Kidney epithelial cell (primary cell): ENCODE results near the gene AJAP1. TPM values are rescaled to one million over a fixed set of nuclear protein-coding genes. Genes with fewer than 3 reads are reported as not detected.

Experiments
- DNase-seq: peaks from one replicate; pipeline ENCODE4 v3.0.0-alpha.2; 2010; ENCODE audit warnings: low read depth
- H3K27me3 ChIP-seq: 2 replicates; pipeline ENCODE4 v1.6.0; 2011; ENCODE audit warnings: low read length; ENCODE audit not compliant: control insufficient read depth, insufficient read depth
- H3K36me3 ChIP-seq: 2 replicates; pipeline ENCODE4 v1.5.1; 2011; ENCODE audit warnings: low read length; ENCODE audit not compliant: control insufficient read depth, insufficient read depth
- H3K4me3 ChIP-seq: 2 replicates; pipeline ENCODE4 v1.5.1; 2011; ENCODE audit warnings: low read depth, mild to moderate bottlenecking, control low read depth, low read length
- total RNA-seq: library from RNA; depleted of rRNA; stranded (reverse); fragments of >200 nt; gene quantifications from 2 replicates; pipeline ENCODE4 v1.2.3, GENCODE V29; 2015
- TF ChIP-seq, protein P1 (sequence below): IDR thresholded peaks from 2 replicates; pipeline ENCODE4 v1.5.1; 2011; ENCODE audit warnings: mild to moderate bottlenecking, moderate library complexity, low read length, control low read depth, inconsistent platforms; ENCODE audit not compliant: insufficient read depth, poor library complexity, severe bottlenecking

Gene AJAP1
- total RNA-seq, 1 donor from 2014 or later: 0.67 TPM

DNA sequence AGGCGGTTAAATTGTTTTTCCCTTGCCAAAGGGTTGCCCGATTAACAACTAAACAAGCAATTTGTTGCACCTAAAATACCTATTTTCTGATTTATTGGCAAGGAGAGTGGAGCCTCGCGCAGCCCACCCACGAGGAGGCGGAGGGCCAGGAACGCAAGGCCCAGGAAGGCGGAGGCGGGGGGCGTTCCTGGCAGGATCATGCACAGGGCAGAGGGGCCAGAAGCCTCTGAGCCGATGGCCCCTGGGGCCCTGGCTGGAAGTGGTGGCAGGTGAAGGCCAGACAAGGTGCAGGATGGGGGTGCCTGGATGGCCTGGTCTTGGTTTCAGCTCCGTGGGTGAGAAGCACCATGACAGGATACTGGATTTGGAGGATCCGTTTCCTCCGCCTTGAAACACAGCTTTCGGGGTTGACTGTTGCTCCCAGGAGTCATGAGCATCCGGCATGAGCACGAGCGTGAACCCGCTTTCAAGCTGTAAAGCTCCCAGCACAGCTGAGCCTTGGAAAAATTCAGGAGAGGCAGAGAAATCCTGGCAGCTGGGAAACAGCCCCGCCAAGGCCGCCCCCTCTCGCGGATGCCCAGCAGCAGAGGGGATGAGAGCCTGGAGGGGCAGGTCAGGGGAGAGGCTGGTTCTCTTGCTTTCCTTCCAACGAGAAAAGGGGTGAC, 35.0 kb downstream of the AJAP1 start:
- TF ChIP-seq, protein P1, sequence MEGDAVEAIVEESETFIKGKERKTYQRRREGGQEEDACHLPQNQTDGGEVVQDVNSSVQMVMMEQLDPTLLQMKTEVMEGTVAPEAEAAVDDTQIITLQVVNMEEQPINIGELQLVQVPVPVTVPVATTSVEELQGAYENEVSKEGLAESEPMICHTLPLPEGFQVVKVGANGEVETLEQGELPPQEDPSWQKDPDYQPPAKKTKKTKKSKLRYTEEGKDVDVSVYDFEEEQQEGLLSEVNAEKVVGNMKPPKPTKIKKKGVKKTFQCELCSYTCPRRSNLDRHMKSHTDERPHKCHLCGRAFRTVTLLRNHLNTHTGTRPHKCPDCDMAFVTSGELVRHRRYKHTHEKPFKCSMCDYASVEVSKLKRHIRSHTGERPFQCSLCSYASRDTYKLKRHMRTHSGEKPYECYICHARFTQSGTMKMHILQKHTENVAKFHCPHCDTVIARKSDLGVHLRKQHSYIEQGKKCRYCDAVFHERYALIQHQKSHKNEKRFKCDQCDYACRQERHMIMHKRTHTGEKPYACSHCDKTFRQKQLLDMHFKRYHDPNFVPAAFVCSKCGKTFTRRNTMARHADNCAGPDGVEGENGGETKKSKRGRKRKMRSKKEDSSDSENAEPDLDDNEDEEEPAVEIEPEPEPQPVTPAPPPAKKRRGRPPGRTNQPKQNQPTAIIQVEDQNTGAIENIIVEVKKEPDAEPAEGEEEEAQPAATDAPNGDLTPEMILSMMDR: no peak
- DNase-seq: no peak
- H3K36me3 ChIP-seq: no peaks in the 10 kb centered on the region
- H3K4me3 ChIP-seq: no peak overlapping the region
- H3K27me3 ChIP-seq: no peaks in the 10 kb centered on the region

DNA sequence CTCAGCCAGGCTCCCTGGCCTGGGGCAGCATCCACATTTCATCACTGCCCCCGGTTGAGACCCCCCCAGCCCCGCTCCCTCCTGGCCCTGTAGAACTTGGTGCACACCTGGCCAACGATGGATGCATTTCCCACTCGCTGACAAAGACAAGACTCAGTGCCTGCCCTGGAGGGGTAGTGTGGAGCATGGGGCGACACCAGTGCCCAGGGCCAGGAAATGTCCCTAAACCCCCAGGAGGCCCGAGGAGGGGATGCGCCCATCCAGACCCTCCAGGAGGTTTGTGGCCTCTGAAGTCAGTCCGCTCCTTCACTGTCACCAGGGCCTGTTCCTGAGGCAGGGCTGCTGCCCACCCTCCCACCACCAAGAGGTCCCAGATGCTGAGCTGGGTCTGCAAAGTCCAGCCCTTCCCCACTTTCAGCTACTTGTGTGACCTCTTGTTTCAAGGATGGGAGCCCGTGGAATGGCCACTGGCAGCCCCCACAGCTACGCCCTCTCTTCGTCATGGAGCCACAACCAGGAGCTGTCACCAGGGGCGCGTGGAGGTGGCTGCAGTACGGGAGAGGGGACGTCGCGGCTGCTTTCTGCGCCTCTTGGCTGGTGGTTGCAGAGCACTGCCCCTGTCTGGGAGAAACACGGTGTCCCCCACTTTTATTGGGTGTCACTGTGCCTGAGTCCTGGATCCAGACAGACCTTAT, 35.7 kb downstream of the AJAP1 start:
- DNase-seq: no peak
- H3K27me3 ChIP-seq: no peaks in the 10 kb centered on the region
- H3K4me3 ChIP-seq: no peak overlapping the region
- TF ChIP-seq, protein P1: no peak
- no peaks in the 10 kb centered on the region for H3K36me3 ChIP-seq

DNA sequence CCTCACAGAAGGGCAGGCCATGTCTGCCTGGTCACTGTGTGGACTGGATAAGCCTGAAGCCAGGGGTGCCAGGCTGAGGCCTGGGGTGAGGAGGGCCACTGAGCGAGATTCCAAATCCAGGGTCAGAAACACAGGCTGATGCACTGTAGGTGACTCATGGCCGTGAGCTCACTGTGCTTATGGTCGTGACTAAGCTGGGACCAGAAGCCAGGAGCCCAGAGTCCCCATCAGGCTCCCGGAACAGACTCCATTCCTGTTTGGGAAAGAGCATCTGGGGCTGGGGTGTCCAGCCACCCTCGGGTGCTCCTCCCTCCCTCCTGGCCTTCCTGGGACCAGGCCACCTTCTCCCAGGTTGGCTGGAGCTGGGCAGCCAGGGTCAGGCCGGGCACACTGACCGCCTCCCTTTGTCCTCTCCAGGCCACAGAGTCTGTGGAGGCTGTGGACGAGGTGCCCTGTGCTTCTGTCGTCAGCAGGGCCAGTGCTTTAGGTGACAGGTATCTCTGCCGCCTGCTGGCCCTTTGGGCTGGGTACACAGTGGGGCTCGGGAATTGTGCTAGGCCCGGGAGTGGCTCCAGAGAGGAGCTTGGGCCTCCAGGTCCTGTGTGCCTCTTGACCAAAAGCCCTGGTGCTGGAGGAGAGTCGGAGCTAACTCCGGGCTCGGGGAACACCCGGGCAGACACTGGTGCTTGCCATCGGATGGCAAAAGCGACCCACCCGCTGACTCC, 36.7 kb downstream of the AJAP1 start:
- H3K4me3 ChIP-seq: no peak overlapping the region
- TF ChIP-seq, protein P1: no peak
- no peaks in the 10 kb centered on the region for H3K27me3 ChIP-seq
- DNase-seq: no peak
- no peaks in the 10 kb centered on the region for H3K36me3 ChIP-seq

DNA sequence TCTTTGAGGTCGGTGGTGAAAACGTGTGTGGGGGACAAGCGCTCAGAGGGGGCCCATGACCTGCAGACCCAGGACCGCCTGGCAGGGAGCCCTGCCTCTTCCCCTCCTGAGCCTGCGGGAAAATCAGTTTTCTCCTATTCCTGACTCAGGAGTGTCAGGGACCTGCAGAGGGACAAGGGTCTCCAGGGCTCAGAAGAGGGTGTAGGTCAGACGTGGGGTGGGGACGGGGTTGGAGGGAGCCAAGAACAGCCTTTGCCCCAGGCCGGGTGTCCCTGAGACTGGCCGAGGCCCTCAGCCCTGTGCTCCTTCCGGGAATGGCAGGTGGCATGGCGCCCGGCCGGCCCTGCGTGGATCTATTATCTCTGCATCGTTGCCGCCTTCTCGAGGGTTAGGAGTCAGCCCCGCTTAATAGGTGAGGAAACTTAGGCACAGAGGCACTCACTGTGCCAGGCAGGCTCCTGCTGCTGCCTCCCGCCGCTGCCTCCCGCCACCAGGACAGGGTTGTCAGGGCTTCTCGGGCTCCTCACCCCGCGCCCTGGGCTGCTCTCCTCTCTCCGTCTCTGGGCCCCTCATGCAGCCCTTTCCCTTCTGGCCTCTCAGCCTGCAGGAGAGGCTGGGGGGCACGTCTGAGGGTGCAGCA, 37.5 kb downstream of the AJAP1 start:
- TF ChIP-seq, protein P1: no peak
- Histone ChIP-seq H3K27me3 (no peaks in the 10 kb centered on the region), H3K4me3 (no peak overlapping the region), H3K36me3 (no peaks in the 10 kb centered on the region)
- DNase-seq: no peak

DNA sequence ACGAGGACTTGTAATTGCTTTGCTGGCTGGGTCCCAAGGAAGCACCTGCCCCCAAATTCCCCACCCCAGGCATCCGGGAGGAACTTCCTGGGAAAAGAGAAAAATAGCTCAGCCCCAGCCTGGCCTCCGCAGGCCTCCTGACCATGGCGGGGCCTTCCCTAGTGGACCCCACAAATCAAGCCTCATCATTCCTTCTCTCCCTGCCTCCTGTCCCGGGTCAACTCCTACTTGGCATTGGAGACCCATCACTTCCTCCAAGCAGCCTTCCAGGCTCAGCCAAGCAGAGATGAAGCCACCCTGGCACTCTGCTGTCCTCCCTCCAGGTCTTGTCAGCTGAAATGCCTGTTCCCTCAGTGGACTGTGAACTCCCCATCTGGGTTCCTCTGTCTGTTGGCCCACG, 38.0 kb downstream of the AJAP1 start:
- H3K27me3 ChIP-seq: no peaks in the 10 kb centered on the region
- no peak for DNase-seq
- TF ChIP-seq, protein P1: no peak
- no peak overlapping the region for H3K4me3 ChIP-seq
- H3K36me3 ChIP-seq: no peaks in the 10 kb centered on the region
